ENCODE data around the gene JPH3. TPM values are rescaled to one million over a fixed set of nuclear protein-coding genes. Genes with fewer than 3 reads are reported as not detected.

Gene JPH3
- total RNA-seq, 6 experiments from 2014 or later, result not detected

DNA sequence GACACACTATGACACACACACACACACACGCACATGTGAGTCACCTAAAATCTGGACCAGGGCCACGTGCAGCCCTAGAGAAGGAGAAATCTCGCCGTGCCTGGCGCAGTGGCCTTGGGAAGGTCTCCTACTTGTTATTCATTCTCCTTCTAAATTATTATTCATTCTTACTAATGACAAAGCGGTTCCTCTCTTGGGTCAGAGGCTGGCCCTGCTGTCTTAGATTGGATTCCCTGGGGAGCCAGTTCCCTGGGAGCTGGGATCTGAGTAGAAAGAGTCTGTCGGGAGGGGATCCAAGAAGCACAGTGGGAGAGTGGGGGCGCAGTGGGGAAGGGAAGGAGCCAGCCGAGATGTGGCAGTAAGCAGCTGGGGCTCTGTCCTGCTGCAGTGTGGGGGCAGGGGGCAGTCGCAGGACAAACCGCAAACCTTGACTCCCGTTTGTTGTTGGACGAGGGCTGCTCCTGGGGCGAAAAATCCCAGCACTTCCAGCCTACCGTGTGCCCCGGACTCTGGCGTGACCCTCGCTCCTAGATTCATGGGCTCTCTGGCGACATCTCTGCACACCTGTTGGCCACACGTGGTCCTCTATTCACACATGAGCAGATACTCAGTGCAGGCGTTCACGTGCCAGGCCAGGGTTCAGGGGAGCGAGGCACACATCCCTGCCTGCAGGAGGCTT lies 18.7 kb upstream of the JPH3 start:
- Mint-ChIP-seq H3K27me3 (ENCODE audit: insufficient read depth) (peaks cover 5% of the 10 kb centered on the region), H3K4me1 (ENCODE audit: low read depth) (peaks cover 45% of the 10 kb centered on the region), H3K27ac (peak overlapping the region; percentile 94), H3K4me3 (no peak overlapping the region), H3K36me3 (ENCODE audit: low read depth) (no peaks in the 10 kb centered on the region), H3K9me3 (no peaks in the 10 kb centered on the region)
- peak; percentile 22 for DNase-seq
- TF ChIP-seq, protein P1, sequence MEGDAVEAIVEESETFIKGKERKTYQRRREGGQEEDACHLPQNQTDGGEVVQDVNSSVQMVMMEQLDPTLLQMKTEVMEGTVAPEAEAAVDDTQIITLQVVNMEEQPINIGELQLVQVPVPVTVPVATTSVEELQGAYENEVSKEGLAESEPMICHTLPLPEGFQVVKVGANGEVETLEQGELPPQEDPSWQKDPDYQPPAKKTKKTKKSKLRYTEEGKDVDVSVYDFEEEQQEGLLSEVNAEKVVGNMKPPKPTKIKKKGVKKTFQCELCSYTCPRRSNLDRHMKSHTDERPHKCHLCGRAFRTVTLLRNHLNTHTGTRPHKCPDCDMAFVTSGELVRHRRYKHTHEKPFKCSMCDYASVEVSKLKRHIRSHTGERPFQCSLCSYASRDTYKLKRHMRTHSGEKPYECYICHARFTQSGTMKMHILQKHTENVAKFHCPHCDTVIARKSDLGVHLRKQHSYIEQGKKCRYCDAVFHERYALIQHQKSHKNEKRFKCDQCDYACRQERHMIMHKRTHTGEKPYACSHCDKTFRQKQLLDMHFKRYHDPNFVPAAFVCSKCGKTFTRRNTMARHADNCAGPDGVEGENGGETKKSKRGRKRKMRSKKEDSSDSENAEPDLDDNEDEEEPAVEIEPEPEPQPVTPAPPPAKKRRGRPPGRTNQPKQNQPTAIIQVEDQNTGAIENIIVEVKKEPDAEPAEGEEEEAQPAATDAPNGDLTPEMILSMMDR (IDR thresholded peaks at IDR 0.05), result no peak

DNA sequence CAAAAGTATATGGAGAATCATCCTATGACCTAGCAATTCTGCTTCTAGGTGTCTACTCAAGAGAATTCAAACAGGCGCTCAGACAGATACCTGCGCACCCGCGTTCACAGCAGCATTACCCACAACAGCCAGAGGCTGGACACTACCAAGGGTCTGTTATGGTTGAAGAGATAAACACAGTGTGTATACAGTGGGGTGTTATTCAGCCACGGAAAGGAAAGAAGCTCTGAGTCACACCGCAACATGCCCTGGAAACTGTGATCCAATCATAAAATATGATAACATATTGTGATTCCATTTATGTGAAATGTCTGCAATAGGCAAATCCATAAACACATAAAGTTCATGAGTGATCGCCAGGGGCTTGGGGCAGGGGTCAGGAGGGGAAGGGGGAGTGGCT lies 18.0 kb upstream of the JPH3 start:
- Mint-ChIP-seq H3K27me3 (ENCODE audit: insufficient read depth) (peaks cover 5% of the 10 kb centered on the region), H3K4me3 (no peak overlapping the region), H3K36me3 (ENCODE audit: low read depth) (no peaks in the 10 kb centered on the region)

DNA sequence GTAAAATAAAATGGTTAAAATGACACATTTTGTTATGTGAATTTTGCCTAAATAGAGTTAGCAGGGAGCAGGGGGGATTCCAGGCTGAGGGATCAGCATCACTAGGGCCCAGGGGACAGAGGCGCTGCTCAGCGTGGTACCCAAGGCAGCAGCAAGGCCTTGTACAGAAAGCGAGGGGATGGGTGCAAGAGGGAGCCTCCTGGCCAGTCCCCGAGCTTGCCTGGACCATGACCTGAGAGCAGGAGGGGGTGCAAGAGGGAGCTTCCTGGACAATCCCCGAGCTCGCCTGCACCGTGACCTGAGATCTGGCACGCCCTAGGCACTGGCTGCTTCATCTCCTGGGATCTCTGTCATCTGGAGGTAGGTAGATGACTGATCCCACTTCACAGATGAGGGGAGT lies 17.3 kb upstream of the JPH3 start:
- no peak for DNase-seq
- peaks cover 45% of the 10 kb centered on the region for H3K4me1 Mint-ChIP-seq (ENCODE audit: low read depth)
- H3K4me3 Mint-ChIP-seq, result no peak overlapping the region
- H3K9me3 Mint-ChIP-seq, result no peaks in the 10 kb centered on the region
- no peaks in the 10 kb centered on the region for H3K36me3 Mint-ChIP-seq (ENCODE audit: low read depth)
- TF ChIP-seq, protein P1 (IDR thresholded peaks at IDR 0.05), result no peak
- H3K27ac Mint-ChIP-seq, result no peak overlapping the region
- H3K27me3 Mint-ChIP-seq (ENCODE audit: insufficient read depth), result peaks cover 9% of the 10 kb centered on the region

More for the DNA sequence above, 18.0 kb upstream of the JPH3 start:
- Mint-ChIP-seq H3K27ac (peak overlapping the region; percentile 7; the same call in 1 of the 2 replicates), H3K4me1 (ENCODE audit: low read depth) (peaks cover 45% of the 10 kb centered on the region), H3K9me3 (no peaks in the 10 kb centered on the region)
- TF ChIP-seq, protein P1 (IDR thresholded peaks at IDR 0.05), result no peak
- peak; percentile 16 for DNase-seq

DNA sequence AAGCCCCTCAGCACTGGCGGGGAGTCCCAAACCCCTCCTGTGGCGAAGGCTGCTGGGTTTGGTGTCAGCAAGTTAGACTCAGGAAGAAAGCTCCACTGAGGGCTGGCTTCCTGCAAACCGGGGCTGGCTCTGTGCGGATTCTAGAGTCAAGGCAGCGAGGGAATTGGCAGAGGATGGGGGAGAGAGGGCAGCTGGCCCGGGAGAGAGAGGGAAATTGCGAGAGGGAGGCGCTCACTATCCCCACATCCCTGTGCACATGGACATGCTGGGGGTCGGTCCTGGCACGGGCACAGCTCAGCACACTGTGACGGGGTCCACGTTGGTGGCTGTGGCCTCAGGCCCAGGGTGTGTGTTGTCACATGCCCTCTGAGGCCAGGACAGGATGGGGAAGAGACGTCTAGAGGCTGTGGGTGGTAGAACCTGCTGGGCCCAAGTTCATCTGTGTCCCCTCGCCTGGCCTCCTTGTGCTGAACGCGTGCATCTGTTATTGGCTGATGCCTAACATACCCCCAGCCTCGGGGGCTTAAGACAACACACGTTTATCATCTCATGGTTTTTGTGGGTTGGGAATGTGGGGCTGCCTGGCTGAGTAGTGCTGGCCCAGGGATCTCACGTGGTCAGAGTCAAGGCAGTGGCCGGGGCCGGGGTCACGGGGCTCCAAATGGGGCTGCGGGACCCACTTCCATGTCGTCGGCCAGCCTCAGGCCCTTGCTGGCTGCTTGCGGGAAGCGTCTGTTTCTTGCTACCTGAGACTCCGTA lies 16.7 kb upstream of the JPH3 start:
- Mint-ChIP-seq H3K4me3 (no peak overlapping the region), H3K9me3 (no peaks in the 10 kb centered on the region), H3K36me3 (ENCODE audit: low read depth) (no peaks in the 10 kb centered on the region), H3K27ac (no peak overlapping the region), H3K4me1 (ENCODE audit: low read depth) (peaks cover 41% of the 10 kb centered on the region), H3K27me3 (ENCODE audit: insufficient read depth) (peaks cover 14% of the 10 kb centered on the region)
- TF ChIP-seq, protein P1 (IDR thresholded peaks at IDR 0.05), result no peak
- DNase-seq, result no peak

DNA sequence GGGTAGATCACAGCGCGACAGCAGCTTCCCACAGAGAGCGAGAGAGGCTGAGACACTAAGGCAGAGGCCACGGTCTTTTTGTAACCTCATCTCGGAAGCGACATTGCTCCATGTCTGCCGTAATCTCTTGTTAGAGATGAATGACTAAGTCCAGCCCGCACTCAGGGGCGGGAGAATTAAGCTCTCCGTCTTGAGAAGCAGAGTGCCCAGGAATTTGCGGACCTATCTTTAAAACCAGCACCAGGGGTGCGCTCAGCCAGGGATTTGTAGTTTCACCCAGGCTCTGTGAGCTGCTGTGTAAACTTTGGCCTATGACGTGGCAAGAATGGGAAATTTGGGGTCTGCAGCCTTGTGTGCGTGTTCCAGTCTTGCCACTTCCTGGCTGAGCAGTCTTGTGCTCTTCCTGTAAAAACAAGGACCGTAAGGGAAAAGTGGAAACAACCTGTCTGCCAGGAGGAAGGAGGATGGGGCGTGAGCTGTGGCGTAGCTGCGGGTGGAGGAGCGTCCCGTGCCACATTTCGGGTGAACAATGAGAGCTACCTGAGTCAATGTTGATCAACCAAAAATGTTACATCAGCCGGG lies 16.0 kb upstream of the JPH3 start:
- DNase-seq, result no peak
- Mint-ChIP-seq H3K36me3 (ENCODE audit: low read depth) (no peaks in the 10 kb centered on the region), H3K27ac (no peak overlapping the region), H3K27me3 (ENCODE audit: insufficient read depth) (peaks cover 19% of the 10 kb centered on the region), H3K9me3 (no peaks in the 10 kb centered on the region), H3K4me3 (no peak overlapping the region), H3K4me1 (ENCODE audit: low read depth) (peaks cover 34% of the 10 kb centered on the region)
- TF ChIP-seq, protein P1 (IDR thresholded peaks at IDR 0.05), result no peak
